Measurements from ENCODE around the gene S100A8.

S100A8 gene

DNA sequence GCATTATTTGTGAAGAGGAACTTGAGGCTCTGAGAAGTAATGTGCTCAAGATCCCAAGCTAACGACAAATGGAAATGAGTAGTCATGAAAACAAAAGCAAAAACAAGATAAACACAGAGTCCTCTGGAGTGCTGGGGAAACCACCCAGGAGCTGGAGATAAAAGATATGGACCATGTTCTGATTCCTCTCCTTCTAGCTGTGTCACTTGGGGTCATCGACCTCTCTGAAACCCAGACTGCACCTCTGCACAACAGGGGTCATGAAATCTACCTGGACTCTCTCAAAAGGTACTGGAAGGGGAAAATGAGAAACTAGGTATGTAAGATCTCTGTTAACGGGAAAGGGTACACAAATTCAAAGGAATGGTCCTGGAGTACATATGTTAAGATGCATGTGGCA is 48.7 kb downstream of the S100A8 start:
- no peaks in the 10 kb centered on the region for H3K27me3 ChIP-seq (ENCODE audit: low read length)
- no peak overlapping the region for H3K27ac ChIP-seq (ENCODE audit: low read depth, low read length)
- no peaks in the 10 kb centered on the region for H4K20me1 ChIP-seq (ENCODE audit: low read depth, low read length)
- H3K9me2 ChIP-seq (replicated peaks; ENCODE audit: insufficient read depth, low read length) = no peaks in the 10 kb centered on the region
- no peaks in the 10 kb centered on the region for H3K9me3 ChIP-seq (ENCODE audit: insufficient read depth, low read length)
- H3K79me2 ChIP-seq (ENCODE audit: insufficient read depth, low read length) = no peaks in the 10 kb centered on the region
- no peak overlapping the region for H3K4me2 ChIP-seq (ENCODE audit: low read depth, low read length, poor library complexity, severe bottlenecking)
- H3K36me3 ChIP-seq (ENCODE audit: low read length) = no peaks in the 10 kb centered on the region
- no peak overlapping the region for H3K9ac ChIP-seq (ENCODE audit: low read length)
- TF ChIP-seq EZH2phosphoT487 (conservative IDR thresholded peaks at IDR 0.05; ENCODE audit: low read length) = no peak
- TF ChIP-seq, protein P1, sequence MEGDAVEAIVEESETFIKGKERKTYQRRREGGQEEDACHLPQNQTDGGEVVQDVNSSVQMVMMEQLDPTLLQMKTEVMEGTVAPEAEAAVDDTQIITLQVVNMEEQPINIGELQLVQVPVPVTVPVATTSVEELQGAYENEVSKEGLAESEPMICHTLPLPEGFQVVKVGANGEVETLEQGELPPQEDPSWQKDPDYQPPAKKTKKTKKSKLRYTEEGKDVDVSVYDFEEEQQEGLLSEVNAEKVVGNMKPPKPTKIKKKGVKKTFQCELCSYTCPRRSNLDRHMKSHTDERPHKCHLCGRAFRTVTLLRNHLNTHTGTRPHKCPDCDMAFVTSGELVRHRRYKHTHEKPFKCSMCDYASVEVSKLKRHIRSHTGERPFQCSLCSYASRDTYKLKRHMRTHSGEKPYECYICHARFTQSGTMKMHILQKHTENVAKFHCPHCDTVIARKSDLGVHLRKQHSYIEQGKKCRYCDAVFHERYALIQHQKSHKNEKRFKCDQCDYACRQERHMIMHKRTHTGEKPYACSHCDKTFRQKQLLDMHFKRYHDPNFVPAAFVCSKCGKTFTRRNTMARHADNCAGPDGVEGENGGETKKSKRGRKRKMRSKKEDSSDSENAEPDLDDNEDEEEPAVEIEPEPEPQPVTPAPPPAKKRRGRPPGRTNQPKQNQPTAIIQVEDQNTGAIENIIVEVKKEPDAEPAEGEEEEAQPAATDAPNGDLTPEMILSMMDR (IDR thresholded peaks at IDR 0.05; ENCODE audit: insufficient read depth, low read length, poor library complexity, severe bottlenecking) = no peak
- no peak overlapping the region for H3K4me3 ChIP-seq (ENCODE audit: insufficient read depth, low read length, poor library complexity, severe bottlenecking)
- H2AFZ ChIP-seq (ENCODE audit: low read depth, low read length, severe bottlenecking) = no peak overlapping the region
- H3F3A ChIP-seq (ENCODE audit: insufficient read depth) = no peaks in the 10 kb centered on the region

DNA sequence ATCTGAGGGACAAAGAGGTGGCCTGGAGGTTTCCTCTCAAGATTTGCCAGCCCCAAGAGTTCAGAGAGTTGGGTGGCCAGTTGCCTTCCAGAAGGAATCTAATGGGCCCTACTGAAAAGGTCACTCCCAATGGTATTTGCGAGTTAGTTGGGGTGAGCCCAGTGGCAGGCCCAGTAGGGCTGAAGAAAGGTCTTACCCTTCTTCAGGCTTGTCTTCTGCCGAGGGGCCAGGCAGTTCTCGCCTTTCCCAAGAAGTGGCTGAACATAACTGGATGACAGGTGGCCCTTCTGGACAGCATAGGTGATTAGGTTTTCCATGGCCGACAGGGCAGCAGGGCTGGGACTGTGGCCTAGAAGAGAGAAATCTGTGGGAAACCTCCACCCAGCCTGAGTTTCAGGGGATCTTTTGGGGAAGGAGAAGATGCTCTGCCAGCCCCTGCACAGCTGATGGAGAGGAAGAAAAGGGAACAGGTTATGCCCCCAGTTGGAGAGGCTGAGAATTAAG is 49.4 kb downstream of the S100A8 start:
- Histone ChIP-seq H4K20me1 (ENCODE audit: low read depth, low read length) (no peaks in the 10 kb centered on the region), H3K9me2 (replicated peaks; ENCODE audit: insufficient read depth, low read length) (no peaks in the 10 kb centered on the region), H3K79me2 (ENCODE audit: insufficient read depth, low read length) (no peaks in the 10 kb centered on the region), H3K27me3 (ENCODE audit: low read length) (no peaks in the 10 kb centered on the region), H3K36me3 (ENCODE audit: low read length) (no peaks in the 10 kb centered on the region), H3K9ac (ENCODE audit: low read length) (no peak overlapping the region), H3F3A (ENCODE audit: insufficient read depth) (no peaks in the 10 kb centered on the region), H3K4me3 (ENCODE audit: insufficient read depth, low read length, poor library complexity, severe bottlenecking) (no peak overlapping the region), H3K9me3 (ENCODE audit: insufficient read depth, low read length) (no peaks in the 10 kb centered on the region), H3K27ac (ENCODE audit: low read depth, low read length) (no peak overlapping the region), H2AFZ (ENCODE audit: low read depth, low read length, severe bottlenecking) (no peak overlapping the region), H3K4me2 (ENCODE audit: low read depth, low read length, poor library complexity, severe bottlenecking) (no peak overlapping the region)
- TF ChIP-seq, protein P1 (IDR thresholded peaks at IDR 0.05; ENCODE audit: insufficient read depth, low read length, poor library complexity, severe bottlenecking) = no peak
- TF ChIP-seq EZH2phosphoT487 (conservative IDR thresholded peaks at IDR 0.05; ENCODE audit: low read length) = no peak

DNA sequence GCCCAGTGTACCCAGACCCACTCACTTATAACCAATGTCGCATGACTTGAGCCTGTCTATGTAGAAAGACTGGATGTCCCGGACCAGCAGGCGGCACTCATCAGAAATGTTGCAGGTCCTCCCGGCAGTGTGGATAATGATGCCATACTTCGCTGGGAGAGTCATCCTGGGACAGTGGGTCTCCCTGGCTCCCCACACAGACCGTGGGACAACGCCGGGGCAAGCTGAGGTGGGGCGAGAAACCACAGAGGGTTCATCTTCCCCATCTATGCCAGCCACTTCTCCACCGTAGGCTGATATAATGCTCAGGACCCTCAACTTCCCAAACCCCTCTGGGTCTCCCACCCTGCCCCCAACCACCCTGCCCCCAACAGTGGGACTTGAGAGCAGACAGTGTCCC is 50.5 kb downstream of the S100A8 start:
- H2AFZ ChIP-seq (ENCODE audit: low read depth, low read length, severe bottlenecking) = no peak overlapping the region
- H4K20me1 ChIP-seq (ENCODE audit: low read depth, low read length) = no peaks in the 10 kb centered on the region
- H3K4me3 ChIP-seq (ENCODE audit: insufficient read depth, low read length, poor library complexity, severe bottlenecking) = no peak overlapping the region
- no peak overlapping the region for H3K27ac ChIP-seq (ENCODE audit: low read depth, low read length)
- H3K9ac ChIP-seq (ENCODE audit: low read length) = no peak overlapping the region
- no peaks in the 10 kb centered on the region for H3K27me3 ChIP-seq (ENCODE audit: low read length)
- TF ChIP-seq, protein P1 (IDR thresholded peaks at IDR 0.05; ENCODE audit: insufficient read depth, low read length, poor library complexity, severe bottlenecking) = no peak
- TF ChIP-seq EZH2phosphoT487 (conservative IDR thresholded peaks at IDR 0.05; ENCODE audit: low read length) = no peak
- H3K4me2 ChIP-seq (ENCODE audit: low read depth, low read length, poor library complexity, severe bottlenecking) = no peak overlapping the region
- H3K79me2 ChIP-seq (ENCODE audit: insufficient read depth, low read length) = no peaks in the 10 kb centered on the region
- H3K9me3 ChIP-seq (ENCODE audit: insufficient read depth, low read length) = no peaks in the 10 kb centered on the region
- H3K36me3 ChIP-seq (ENCODE audit: low read length) = no peaks in the 10 kb centered on the region
- H3K9me2 ChIP-seq (replicated peaks; ENCODE audit: insufficient read depth, low read length) = no peaks in the 10 kb centered on the region
- no peaks in the 10 kb centered on the region for H3F3A ChIP-seq (ENCODE audit: insufficient read depth)
